HUES48 (cell line): ENCODE measurements around the gene SWSAP1.

ENCODE experiments used
- H3K27ac ChIP-seq: one replicate; pipeline ENCODE4 v1.7.0; 2013; ENCODE audit warnings: low read depth, low read length, inconsistent platforms
- H3K27me3 ChIP-seq: 2 replicates; pipeline ENCODE4 v1.6.1; 2013; ENCODE audit warnings: mild to moderate bottlenecking, low read length; ENCODE audit not compliant: control insufficient read depth, insufficient read depth
- H3K36me3 ChIP-seq: 2 replicates; pipeline ENCODE4 v1.6.1; 2013; ENCODE audit warnings: low read length; ENCODE audit not compliant: control insufficient read depth, insufficient read depth
- H3K4me1 ChIP-seq: 2 replicates; pipeline ENCODE4 v1.6.1; 2013; ENCODE audit warnings: mild to moderate bottlenecking, low read length; ENCODE audit not compliant: control insufficient read depth, insufficient read depth
- H3K4me3 ChIP-seq: 2 replicates; pipeline ENCODE4 v1.5.1; 2013; ENCODE audit warnings: mild to moderate bottlenecking, low read depth, low read length
- H3K9ac ChIP-seq: 2 replicates; pipeline ENCODE4 v1.6.1; 2013; ENCODE audit warnings: mild to moderate bottlenecking, low read depth, low read length, moderate library complexity
- H3K9me3 ChIP-seq: 2 replicates; pipeline ENCODE4 v1.6.1; 2013; ENCODE audit warnings: low read length; ENCODE audit not compliant: control insufficient read depth, insufficient read depth

The SWSAP1 gene

GRCh38 chr19:11355160-11356073, 19.0 kb upstream of the SWSAP1 start, which contains the start of gene PLPPR2:
PLPPR2 (plus strand) TSS chr19:11355432; CDS start chr19:11357674, 2,242 bp downstream.
- Histone ChIP-seq H3K4me3 (peak within 1 kb of the TSS; percentile 58; the same call in 1 of the 2 replicates), H3K27me3 (peaks cover 18% of the 10 kb centered on the region), H3K9me3 (no peaks in the 10 kb centered on the region), H3K9ac (no peak within 1 kb of the TSS), H3K36me3 (no peaks in the 10 kb centered on the region), H3K4me1 (peaks cover 3% of the 10 kb centered on the region; the same call in 1 of the 2 replicates), H3K27ac (no peak within 1 kb of the TSS)

GRCh38 chr19:11356074-11356397, 18.4 kb upstream of the SWSAP1 start:
- Histone ChIP-seq H3K9ac (no peak overlapping the region), H3K36me3 (no peaks in the 10 kb centered on the region), H3K9me3 (no peaks in the 10 kb centered on the region), H3K4me3 (peak overlapping the region; percentile 58; the same call in 1 of the 2 replicates), H3K27ac (no peak overlapping the region), H3K4me1 (peaks cover 8% of the 10 kb centered on the region; the same call in 1 of the 2 replicates), H3K27me3 (peaks cover 24% of the 10 kb centered on the region)

GRCh38 chr19:11356676-11357550, 17.6 kb upstream of the SWSAP1 start:
- no peaks in the 10 kb centered on the region for H3K36me3 ChIP-seq
- H3K27me3 ChIP-seq = peaks cover 25% of the 10 kb centered on the region
- no peak overlapping the region for H3K9ac ChIP-seq
- no peak overlapping the region for H3K4me3 ChIP-seq
- H3K9me3 ChIP-seq = no peaks in the 10 kb centered on the region
- H3K27ac ChIP-seq = no peak overlapping the region
- peaks cover 9% of the 10 kb centered on the region; the same call in 1 of the 2 replicates for H3K4me1 ChIP-seq

- no peak overlapping the region for H3K4me3 ChIP-seq
- H3K36me3 ChIP-seq = no peaks in the 10 kb centered on the region
- H3K27me3 ChIP-seq = peaks cover 25% of the 10 kb centered on the region
- no peaks in the 10 kb centered on the region for H3K9me3 ChIP-seq
- peaks cover 12% of the 10 kb centered on the region; the same call in 1 of the 2 replicates for H3K4me1 ChIP-seq
- H3K27ac ChIP-seq = no peak overlapping the region
- no peak overlapping the region for H3K9ac ChIP-seq
Measured at GRCh38 chr19:11359421-11359820, 15.0 kb upstream of the SWSAP1 start.

- H3K4me3 ChIP-seq = peak overlapping the region; percentile 62
- peaks cover 19% of the 10 kb centered on the region for H3K27me3 ChIP-seq
- H3K9me3 ChIP-seq = no peaks in the 10 kb centered on the region
- H3K9ac ChIP-seq = peak overlapping the region; percentile 29; the same call in 1 of the 2 replicates
- H3K36me3 ChIP-seq = no peaks in the 10 kb centered on the region
- peaks cover 10% of the 10 kb centered on the region; the same call in 1 of the 2 replicates for H3K4me1 ChIP-seq
- H3K27ac ChIP-seq = no peak overlapping the region
Measured at GRCh38 chr19:11361037-11361770, 13.3 kb upstream of the SWSAP1 start.

- H3K4me1 ChIP-seq = peaks cover 10% of the 10 kb centered on the region; the same call in 1 of the 2 replicates
- H3K4me3 ChIP-seq = peak overlapping the region; percentile 62
- no peak overlapping the region for H3K27ac ChIP-seq
- H3K27me3 ChIP-seq = peaks cover 11% of the 10 kb centered on the region
- no peaks in the 10 kb centered on the region for H3K9me3 ChIP-seq
- no peaks in the 10 kb centered on the region for H3K36me3 ChIP-seq
- H3K9ac ChIP-seq = no peak overlapping the region
Measured at GRCh38 chr19:11361771-11362731, 12.4 kb upstream of the SWSAP1 start.

- Histone ChIP-seq H3K4me1 (peaks cover 10% of the 10 kb centered on the region; the same call in 1 of the 2 replicates), H3K27me3 (peaks cover 9% of the 10 kb centered on the region), H3K4me3 (no peak overlapping the region), H3K27ac (no peak overlapping the region), H3K36me3 (peaks cover 8% of the 10 kb centered on the region), H3K9ac (no peak overlapping the region), H3K9me3 (no peaks in the 10 kb centered on the region)
Measured at GRCh38 chr19:11363881-11364280, 10.6 kb upstream of the SWSAP1 start.

- H3K9me3 ChIP-seq = no peaks in the 10 kb centered on the region
- H3K4me3 ChIP-seq = no peak overlapping the region
- H3K27me3 ChIP-seq = peaks cover 9% of the 10 kb centered on the region
- H3K27ac ChIP-seq = no peak overlapping the region
- peaks cover 10% of the 10 kb centered on the region; the same call in 1 of the 2 replicates for H3K4me1 ChIP-seq
- peaks cover 12% of the 10 kb centered on the region for H3K36me3 ChIP-seq
- no peak overlapping the region for H3K9ac ChIP-seq
Measured at GRCh38 chr19:11364296-11364904, 10.1 kb upstream of the SWSAP1 start.

GRCh38 chr19:11364935-11365334, 9.5 kb upstream of the SWSAP1 start:
- Histone ChIP-seq H3K9ac (no peak overlapping the region), H3K27me3 (peaks cover 9% of the 10 kb centered on the region), H3K27ac (no peak overlapping the region), H3K4me3 (no peak overlapping the region), H3K9me3 (no peaks in the 10 kb centered on the region), H3K36me3 (peaks cover 12% of the 10 kb centered on the region), H3K4me1 (peaks cover 10% of the 10 kb centered on the region; the same call in 1 of the 2 replicates)
